Stomach (tissue), 4 donors: Measurements from ENCODE around the gene ERN1.

Experiments used
- EP300 ChIP-seq: sonication (generic); formaldehyde crosslinking; IDR thresholded peaks from one replicate; pipeline ENCODE4 v1.6.1; 2017; ENCODE audit warnings: antibody characterized with exemption
- POLR2A ChIP-seq, 4 donors: fragments of 450-650 bp; IDR thresholded peaks; one replicate each; pipeline ENCODE4 v1.6.1; 2016; ENCODE audit warnings: antibody characterized with exemption in 4 of 4, control low read depth in 2 of 4, mild to moderate bottlenecking in 1 of 4, moderate library complexity in 1 of 4
- POLR2AphosphoS5 ChIP-seq, 3 donors: sonication (generic); formaldehyde crosslinking; IDR thresholded peaks; one replicate each; pipeline ENCODE4 v1.6.1; 2016; ENCODE audit warnings: antibody characterized with exemption in 3 of 3
- TF ChIP-seq, protein P1 (sequence below), 7 experiments: fragments of 450-650 bp in 4 of 7; fragments of 200-600 bp in 3 of 7; sonication (generic) in 3 of 7; IDR thresholded peaks; one replicate each; pipeline ENCODE4 v1.5.1; 2016 to 2019; ENCODE audit warnings: antibody characterized with exemption in 7 of 7, control low read depth in 2 of 7, mild to moderate bottlenecking in 1 of 7

DNA sequence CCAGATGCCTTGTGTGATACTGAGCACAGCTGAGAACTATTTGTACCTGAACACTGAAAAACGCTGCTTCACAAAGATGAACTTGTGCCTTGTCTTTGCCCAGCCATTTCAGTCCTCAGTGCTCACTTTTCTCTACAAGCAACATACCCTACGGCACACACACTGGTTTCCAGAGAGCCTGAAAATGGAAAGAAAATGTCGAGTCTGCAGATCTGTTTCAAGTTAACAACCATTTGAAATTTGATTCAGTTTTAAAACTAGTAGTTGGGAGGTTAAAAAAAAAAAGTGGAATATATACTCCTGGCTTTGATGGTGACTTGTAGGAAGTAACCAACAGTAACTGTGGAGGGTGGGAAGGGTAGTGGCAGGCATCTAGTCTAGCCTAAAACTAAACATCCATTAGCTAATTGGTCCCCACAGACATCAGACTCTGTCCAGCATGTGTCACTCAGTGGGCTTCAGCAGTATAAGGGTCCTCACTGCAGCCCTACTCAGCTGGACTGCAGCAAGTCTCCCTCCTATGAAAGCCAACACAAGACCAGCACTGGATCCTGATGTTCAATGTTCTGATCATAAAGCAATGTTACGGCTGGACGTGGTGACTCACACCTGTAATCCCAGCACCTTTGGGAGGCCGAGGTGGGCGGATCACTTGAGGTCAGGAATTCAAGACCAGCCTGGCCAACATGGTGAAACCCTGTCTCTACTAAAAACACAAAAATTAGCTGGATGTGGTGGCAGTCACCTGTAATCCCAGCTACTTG, 27.1 kb downstream of the ERN1 start:
- TF ChIP-seq, protein P1, sequence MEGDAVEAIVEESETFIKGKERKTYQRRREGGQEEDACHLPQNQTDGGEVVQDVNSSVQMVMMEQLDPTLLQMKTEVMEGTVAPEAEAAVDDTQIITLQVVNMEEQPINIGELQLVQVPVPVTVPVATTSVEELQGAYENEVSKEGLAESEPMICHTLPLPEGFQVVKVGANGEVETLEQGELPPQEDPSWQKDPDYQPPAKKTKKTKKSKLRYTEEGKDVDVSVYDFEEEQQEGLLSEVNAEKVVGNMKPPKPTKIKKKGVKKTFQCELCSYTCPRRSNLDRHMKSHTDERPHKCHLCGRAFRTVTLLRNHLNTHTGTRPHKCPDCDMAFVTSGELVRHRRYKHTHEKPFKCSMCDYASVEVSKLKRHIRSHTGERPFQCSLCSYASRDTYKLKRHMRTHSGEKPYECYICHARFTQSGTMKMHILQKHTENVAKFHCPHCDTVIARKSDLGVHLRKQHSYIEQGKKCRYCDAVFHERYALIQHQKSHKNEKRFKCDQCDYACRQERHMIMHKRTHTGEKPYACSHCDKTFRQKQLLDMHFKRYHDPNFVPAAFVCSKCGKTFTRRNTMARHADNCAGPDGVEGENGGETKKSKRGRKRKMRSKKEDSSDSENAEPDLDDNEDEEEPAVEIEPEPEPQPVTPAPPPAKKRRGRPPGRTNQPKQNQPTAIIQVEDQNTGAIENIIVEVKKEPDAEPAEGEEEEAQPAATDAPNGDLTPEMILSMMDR (IDR thresholded peaks at IDR 0.05) = no peak
- TF ChIP-seq POLR2AphosphoS5 (IDR thresholded peaks at IDR 0.05) (no peak), POLR2A (IDR thresholded peaks at IDR 0.05) (no peak), EP300 (no peak)
